Hematopoietic multipotent progenitor cell treated with erythropoietin and hydrocortisone succinate and interleukin-3 and kit ligand, for 8 days (in vitro differentiated cells): ENCODE measurements around the gene FGFR3.

ENCODE experiments used
- DNase-seq: peaks from one replicate; pipeline ENCODE4 v3.0.0-alpha.2; 2015

Gene FGFR3

GRCh38 chr4:1770791-1771231 is 22.3 kb upstream of the FGFR3 start:
- DNase-seq, result no peak

- peak; percentile 23 for DNase-seq
Measured at GRCh38 chr4:1771555-1772305, 21.4 kb upstream of the FGFR3 start.

DNA sequence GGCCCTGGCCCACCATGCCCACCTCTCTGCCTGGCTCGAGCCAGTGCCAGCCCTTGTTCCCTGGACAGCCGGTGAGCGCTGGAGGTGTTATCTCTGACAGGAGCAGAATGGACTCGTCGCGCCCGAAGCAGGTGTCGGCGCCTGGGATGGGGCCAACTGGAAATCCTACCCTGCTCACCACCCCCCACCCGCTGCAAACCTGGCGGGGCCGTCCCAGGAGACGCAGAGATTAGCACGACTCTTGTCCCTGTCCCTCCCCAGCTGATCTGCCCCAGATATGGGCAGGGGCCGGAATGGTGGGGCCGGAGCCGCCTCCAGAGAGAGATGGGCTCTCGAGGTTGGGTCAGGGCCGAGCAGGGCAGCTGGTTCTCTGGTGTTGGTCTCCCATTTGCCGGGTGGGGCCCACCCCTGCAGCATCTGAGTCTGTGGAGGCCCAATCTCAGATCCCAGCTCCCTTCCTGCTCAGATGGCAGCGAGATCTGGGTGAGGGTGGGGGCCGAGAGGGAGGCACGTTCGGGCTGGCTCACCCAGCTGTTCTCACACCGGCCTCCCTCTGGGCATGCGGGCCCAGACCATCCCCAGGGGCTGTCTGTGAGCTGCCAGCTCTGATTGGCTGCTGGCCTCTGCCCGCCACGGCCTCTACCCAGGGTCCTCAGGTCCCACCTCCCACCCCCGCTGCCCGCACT is 20.1 kb upstream of the FGFR3 start:
- no peak for DNase-seq

- DNase-seq, result no peak
Measured at GRCh38 chr4:1773754-1774153, 19.3 kb upstream of the FGFR3 start.

- DNase-seq, result no peak
Measured at GRCh38 chr4:1775731-1776500, 17.2 kb upstream of the FGFR3 start.

GRCh38 chr4:1776521-1777161 is 16.5 kb upstream of the FGFR3 start:
- DNase-seq, result no peak

GRCh38 chr4:1777822-1778641 is 15.1 kb upstream of the FGFR3 start:
- peak; percentile 66 for DNase-seq

- no peak for DNase-seq
Measured at GRCh38 chr4:1778642-1779392, 14.3 kb upstream of the FGFR3 start.

DNA sequence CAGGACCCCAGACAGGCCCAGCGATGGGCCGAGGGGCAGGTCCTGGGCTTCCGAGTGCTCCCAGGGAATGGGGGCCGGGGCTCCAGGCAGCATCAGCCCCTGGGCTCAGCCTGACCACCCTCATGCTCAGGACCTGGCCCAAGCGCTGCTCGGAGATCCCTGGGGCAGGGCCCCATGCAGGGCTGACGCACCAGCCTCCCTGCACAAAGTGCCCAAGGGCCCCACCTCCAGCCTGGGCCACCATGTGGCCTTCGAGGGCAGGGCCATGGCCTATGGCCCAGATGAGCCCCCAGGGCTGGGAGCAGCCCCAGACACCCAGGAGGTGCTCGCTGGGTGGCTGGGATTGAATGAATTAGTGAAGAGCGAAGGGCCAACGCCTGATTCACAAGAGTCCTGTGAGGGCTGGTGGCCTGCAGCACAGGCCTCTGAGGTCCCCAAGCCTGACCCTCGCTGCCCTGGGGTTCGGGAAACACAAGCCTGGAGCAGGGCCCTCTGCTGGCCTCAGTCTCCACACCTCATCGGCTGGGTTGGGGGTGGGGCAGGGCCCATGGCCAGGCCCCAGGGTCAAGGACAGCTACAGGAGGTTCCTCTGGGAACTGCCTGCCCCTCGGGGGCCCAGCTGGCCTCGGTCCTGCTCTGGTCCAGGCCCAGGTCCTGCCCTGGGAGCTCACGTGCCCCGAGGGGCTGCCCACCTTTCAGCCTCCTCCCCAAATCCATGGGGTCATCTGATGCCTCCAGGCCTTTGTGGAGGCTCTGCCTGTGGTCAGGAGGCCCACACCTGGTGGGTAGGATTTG is 13.3 kb upstream of the FGFR3 start:
- no peak for DNase-seq

GRCh38 chr4:1780435-1780834 is 12.7 kb upstream of the FGFR3 start:
- DNase-seq, result no peak

DNA sequence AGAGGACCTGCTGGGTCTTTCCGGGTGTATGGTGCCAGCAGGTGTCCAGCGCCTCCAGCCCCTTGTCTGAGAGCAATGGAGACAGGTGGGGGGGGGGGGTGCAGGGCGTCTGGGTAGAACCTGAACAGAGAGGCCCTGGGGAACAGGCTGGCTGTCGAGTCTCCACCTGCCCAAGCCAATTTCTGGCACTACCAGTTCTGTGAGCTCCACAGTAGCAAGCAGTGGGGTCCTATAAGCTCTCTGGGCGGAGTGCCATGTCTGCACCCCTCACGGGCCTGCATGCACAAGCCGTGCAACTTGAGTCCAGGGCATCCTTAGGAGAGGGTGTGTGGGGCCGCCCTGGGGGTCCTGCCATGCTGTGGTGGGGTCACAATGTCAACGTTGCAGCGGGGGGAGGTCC is 10.1 kb upstream of the FGFR3 start:
- no peak for DNase-seq

DNA sequence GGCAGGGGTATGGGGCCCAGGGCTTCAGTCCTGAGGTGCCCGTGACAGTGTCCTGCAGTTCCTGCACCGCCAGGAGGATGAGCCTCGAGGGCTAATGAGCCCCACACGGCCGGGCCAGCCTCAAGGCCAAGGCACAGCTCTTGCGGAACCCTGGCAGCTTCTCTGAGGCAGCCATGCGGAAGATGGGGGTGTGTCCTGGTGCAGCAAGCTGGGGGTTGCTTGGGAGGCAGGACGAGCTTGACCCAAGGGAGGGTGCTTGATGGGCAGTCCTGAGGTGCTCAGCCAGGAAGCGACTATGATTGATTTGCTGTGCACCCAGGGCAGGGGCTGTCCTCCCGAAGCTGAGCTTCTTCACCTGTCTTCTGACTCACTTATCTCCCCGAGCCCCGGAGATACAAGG is 9.1 kb upstream of the FGFR3 start:
- no peak for DNase-seq

DNA sequence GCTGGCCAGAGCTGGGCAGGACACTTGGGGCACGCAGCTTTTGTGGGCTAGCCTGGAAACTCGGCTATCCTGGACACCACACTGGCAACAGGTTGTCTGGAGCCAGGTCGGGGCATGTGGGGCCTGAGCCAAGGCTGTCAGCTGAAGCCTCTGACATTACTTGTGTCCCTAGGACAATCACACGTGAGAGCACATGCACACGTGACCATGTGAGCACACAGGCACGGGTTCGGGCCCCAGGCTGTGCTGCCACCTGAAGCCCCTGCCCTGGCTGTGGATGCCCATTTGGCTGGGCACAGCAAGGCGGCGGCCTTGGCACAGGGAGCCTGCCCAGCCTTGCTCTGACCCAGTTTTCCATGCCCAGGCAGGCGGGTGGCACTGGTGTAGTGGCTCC is 8.7 kb upstream of the FGFR3 start:
- no peak for DNase-seq

GRCh38 chr4:1784789-1785591 is 8.1 kb upstream of the FGFR3 start:
- peak; percentile 80 for DNase-seq

DNA sequence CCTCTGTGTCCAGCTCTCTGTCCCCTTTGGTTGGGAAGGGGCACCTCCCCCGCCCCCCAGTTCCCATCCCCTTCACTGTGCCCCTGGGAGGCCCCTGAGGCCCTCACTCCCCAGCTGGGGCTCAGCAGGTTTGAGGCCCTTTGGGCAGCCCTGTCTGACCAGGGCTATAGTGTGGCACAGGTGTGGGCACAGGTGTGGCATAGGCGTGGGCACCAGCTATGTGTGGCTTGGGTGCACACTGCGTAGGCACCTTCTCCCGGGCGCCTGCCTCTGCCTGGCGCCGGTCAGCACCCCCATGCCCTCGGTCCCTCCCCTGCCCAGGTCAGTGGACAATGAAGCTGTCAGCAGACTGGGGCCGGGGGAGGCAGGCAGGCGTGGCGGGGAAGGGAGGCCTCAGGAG is 7.5 kb upstream of the FGFR3 start:
- no peak for DNase-seq

GRCh38 chr4:1786544-1787362 is 6.3 kb upstream of the FGFR3 start:
- no peak for DNase-seq

GRCh38 chr4:1787411-1788077 is 5.5 kb upstream of the FGFR3 start:
- DNase-seq, result no peak

- DNase-seq, result no peak
Measured at GRCh38 chr4:1788254-1788973, 4.7 kb upstream of the FGFR3 start.
